Purkinje cell (primary cell): ENCODE results near the gene CAPRIN1. TPM values are rescaled to one million over a fixed set of nuclear protein-coding genes. Genes with fewer than 3 reads are reported as not detected.

ENCODE experiments used
- polyA plus RNA-seq: library from polyadenylated mRNA; unstranded; fragments of >200 nt; fragmentation: Nextera tagmentation; gene quantifications from 2 replicates; pipeline ENCODE4 v1.2.1, GENCODE V29; 2014

Gene CAPRIN1, protein sequence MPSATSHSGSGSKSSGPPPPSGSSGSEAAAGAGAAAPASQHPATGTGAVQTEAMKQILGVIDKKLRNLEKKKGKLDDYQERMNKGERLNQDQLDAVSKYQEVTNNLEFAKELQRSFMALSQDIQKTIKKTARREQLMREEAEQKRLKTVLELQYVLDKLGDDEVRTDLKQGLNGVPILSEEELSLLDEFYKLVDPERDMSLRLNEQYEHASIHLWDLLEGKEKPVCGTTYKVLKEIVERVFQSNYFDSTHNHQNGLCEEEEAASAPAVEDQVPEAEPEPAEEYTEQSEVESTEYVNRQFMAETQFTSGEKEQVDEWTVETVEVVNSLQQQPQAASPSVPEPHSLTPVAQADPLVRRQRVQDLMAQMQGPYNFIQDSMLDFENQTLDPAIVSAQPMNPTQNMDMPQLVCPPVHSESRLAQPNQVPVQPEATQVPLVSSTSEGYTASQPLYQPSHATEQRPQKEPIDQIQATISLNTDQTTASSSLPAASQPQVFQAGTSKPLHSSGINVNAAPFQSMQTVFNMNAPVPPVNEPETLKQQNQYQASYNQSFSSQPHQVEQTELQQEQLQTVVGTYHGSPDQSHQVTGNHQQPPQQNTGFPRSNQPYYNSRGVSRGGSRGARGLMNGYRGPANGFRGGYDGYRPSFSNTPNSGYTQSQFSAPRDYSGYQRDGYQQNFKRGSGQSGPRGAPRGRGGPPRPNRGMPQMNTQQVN
- polyA plus RNA-seq: 62.0 and 64.9 TPM in 2 replicates

DNA sequence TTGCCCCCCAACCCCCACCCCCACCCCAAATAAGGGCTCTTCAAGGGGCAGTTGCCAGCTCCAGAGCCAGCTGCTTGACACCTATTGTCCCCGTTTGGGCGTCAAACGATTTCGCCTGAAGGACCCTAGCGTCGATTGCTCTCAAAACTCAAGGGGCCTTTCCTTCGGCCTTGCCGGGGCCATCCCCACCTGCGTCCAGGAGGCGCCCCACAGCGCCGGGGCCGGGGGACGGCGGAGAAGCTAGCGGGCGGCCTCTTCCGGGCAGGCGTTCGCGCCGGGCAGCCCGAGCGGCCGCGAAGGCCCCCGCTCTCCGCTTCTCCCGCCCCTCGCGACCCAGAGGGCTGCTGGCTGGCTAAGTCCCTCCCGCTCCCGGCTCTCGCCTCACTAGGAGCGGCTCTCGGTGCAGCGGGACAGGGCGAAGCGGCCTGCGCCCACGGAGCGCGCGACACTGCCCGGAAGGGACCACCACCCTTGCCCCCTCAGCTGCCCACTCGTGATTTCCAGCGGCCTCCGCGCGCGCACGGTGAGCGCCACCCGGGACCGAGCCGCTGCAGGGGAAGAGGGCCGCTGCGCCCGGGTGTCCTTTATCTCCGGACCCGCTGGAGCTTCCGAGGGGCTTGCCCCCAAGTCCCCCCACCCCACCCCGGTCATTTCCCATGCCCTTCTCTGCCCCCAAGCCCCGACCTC lies at the start of gene CAPRIN1:
Gene CAPRIN1, plus strand, starts transcription at position 383 of the 687 bp plus-strand sequence. CDS start 690 bp downstream, outside the sequence.

DNA sequence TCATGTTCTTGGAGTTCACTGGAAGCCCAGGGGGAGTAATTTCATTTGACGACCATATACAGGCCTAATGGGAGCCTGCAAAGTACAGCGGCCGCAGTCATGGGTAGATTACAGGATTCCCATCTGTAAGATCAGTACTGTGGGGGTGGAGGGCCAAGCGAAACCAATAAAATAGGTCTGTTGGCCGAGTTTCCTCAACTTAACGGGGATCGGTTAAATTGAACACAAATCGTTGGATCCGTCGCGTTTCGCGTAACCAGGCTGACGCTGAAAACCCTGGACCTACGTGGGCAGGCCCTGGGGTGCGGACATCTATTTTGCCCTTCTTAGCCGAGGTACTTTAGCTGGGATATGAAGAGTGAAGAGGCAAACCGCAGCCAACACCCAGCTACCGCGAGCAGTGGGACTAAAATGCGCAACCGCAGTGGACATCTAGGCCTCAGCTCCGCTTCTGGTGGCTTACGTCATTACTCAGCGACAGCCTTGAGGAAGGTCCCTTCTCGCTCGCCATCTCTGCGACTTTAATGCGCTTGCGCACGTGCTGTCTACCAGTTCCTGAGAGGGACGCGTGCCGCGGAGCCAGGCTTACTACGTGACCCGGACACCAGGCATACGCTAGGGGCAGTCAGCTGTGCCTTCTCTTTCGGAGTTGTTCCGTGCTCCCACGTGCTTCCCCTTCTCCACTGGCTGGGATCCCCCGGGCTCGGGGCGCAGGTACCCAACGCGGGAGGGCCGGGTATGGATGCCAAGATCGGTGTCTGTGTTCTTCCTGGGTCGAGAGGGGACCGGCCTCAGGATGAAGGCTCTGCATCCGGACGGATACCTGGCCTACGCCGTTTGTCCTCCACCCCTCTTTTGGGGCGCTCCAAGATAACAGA lies 53.8 kb downstream of the CAPRIN1 start, which contains the start of gene NAT10:
Gene NAT10, plus strand, starts transcription at position 551 of the 878 bp plus-strand sequence. CDS start 2,597 bp downstream, outside the sequence.

Other genes starting within 250 kb of the CAPRIN1 start
- gene LMO2, start 159.7 kb upstream of the CAPRIN1 start, polyA plus RNA-seq: 11.4 and 15.8 TPM in 2 replicates
- gene NAT10, start 53.9 kb downstream of the CAPRIN1 start, polyA plus RNA-seq: 13.6 and 17.5 TPM in 2 replicates